Measurements from ENCODE around the gene RGS7BP. TPM values are rescaled to one million over a fixed set of nuclear protein-coding genes. Genes with fewer than 3 reads are reported as not detected.

RGS7BP gene
- total RNA-seq, 3 donors from 2014 or later: under 0.01 to 1.4 (median 0.29) TPM

DNA sequence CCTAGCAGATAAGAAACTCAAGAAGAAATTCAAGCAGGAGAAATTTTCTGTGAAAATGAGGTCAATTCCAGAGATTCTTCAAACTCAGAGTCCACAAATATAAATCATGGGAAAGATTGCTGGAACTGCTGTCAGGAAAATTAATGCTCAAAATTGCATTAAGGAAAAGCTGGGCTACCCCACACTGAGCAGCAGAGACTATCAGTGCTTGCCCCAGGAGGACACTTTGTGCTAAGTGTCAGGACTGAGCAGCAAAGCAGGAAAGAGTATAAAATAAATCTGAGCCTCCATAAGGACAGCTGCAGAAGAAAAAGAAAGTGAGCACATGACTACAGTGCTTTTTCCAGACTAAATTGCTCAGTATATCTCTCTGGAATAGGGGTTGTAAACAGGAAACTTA is 81.6 kb downstream of the RGS7BP start:
- Histone ChIP-seq H3K27me3 (no peaks in the 10 kb centered on the region), H3K4me3 (no peak overlapping the region), H3K9me3 (no peaks in the 10 kb centered on the region), H3K27ac (no peak overlapping the region), H3K36me3 (no peaks in the 10 kb centered on the region), H3K4me1 (no peaks in the 10 kb centered on the region)
- TF ChIP-seq, protein P1, sequence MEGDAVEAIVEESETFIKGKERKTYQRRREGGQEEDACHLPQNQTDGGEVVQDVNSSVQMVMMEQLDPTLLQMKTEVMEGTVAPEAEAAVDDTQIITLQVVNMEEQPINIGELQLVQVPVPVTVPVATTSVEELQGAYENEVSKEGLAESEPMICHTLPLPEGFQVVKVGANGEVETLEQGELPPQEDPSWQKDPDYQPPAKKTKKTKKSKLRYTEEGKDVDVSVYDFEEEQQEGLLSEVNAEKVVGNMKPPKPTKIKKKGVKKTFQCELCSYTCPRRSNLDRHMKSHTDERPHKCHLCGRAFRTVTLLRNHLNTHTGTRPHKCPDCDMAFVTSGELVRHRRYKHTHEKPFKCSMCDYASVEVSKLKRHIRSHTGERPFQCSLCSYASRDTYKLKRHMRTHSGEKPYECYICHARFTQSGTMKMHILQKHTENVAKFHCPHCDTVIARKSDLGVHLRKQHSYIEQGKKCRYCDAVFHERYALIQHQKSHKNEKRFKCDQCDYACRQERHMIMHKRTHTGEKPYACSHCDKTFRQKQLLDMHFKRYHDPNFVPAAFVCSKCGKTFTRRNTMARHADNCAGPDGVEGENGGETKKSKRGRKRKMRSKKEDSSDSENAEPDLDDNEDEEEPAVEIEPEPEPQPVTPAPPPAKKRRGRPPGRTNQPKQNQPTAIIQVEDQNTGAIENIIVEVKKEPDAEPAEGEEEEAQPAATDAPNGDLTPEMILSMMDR (IDR thresholded peaks at IDR 0.05): no peak
- no peak for TF ChIP-seq POLR2A (IDR thresholded peaks at IDR 0.05)
- no peak for TF ChIP-seq POLR2AphosphoS5 (IDR thresholded peaks at IDR 0.05)
- DNase-seq (ENCODE audit: low spot score in 2 of 2): no peak
- intact Hi-C loops (cut with DNase I; ENCODE audit: low total_unique reads): no loop called here

DNA sequence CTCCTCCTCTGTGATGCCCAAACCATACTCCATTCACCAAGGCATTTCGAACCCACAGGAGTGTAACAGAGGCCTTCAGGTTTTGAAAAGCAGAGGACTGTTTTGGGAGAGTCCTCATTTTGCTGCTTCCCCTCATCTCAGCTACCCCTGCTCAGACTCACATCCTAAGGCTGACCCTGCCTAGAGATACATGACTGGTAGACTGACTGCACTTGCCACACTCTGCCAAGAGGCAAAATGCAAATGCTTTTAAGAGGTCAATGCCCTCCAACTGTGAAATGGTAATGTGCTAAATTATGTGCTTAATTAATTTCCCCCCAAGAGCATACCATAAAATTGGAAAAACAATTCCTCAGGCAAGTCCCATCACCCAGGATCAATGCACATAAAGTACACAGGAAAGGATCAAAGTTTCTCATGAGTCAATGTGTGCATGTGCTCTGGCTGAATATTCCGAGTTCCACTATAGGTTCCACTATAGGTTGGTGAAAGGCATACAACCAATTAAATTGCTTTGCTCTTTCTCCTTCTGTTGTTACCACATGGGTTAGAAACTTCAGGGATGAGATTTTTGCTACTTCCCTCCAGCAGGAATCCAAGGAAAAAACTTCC is 87.0 kb downstream of the RGS7BP start:
- Histone ChIP-seq H3K27me3 (no peaks in the 10 kb centered on the region), H3K4me3 (no peak overlapping the region), H3K9me3 (no peaks in the 10 kb centered on the region), H3K4me1 (no peaks in the 10 kb centered on the region), H3K27ac (no peak overlapping the region), H3K36me3 (no peaks in the 10 kb centered on the region)
- DNase-seq (ENCODE audit: low spot score in 2 of 2): no peak
- intact Hi-C loops (cut with DNase I; ENCODE audit: low total_unique reads): no loop called here
- TF ChIP-seq POLR2AphosphoS5 (IDR thresholded peaks at IDR 0.05) (no peak), POLR2A (IDR thresholded peaks at IDR 0.05) (no peak)
- TF ChIP-seq, protein P1 (IDR thresholded peaks at IDR 0.05): no peak

DNA sequence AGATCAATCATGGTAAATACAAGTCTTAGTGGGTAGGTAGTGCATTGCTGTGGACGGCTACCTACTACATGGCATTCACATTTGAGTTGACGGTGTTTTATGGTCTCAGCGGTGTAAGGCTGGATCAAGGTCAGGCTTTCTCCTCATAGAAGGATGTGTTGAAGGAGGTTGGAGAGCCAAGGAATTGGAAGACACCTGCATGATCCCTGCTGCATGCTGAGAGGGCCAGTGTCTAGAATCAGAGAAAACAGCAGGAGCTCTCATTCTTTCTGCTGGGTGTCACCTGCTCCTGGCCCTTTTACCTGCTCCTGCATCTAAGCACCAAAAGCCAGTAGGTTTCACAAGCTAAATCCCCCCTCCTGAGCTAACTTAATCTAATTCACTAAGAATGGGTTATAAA is 88.2 kb downstream of the RGS7BP start:
- intact Hi-C loops (cut with DNase I; ENCODE audit: low total_unique reads): no loop called here
- TF ChIP-seq POLR2A (IDR thresholded peaks at IDR 0.05): no peak
- TF ChIP-seq POLR2AphosphoS5 (IDR thresholded peaks at IDR 0.05): no peak
- TF ChIP-seq, protein P1 (IDR thresholded peaks at IDR 0.05): no peak
- no peak overlapping the region for H3K4me3 ChIP-seq
- no peaks in the 10 kb centered on the region for H3K27me3 ChIP-seq
- H3K36me3 ChIP-seq: no peaks in the 10 kb centered on the region
- H3K27ac ChIP-seq: no peak overlapping the region
- H3K9me3 ChIP-seq: no peaks in the 10 kb centered on the region
- no peak for DNase-seq (ENCODE audit: low spot score in 2 of 2)
- no peaks in the 10 kb centered on the region for H3K4me1 ChIP-seq

DNA sequence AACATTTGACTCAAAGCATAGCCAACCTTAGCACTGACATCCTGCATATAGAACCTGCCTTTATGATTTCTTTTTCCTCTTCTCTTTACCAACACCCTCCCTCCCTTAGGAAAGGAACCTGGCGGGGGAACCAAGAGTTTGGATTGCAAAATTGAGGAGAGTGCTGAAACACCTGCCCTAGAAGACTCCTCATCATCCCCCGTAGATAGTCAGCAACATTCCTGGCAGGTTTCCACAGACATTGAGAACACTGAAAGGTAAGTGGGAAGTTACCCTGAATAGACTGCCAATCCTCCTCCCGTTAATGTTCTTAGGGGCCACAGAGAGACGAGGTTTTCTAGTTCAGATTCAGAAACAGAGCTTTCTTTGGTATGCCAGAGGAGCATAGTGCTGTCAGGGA is 88.8 kb downstream of the RGS7BP start:
- no peaks in the 10 kb centered on the region for H3K27me3 ChIP-seq
- TF ChIP-seq, protein P1 (IDR thresholded peaks at IDR 0.05): no peak
- TF ChIP-seq POLR2A (IDR thresholded peaks at IDR 0.05) (no peak), POLR2AphosphoS5 (IDR thresholded peaks at IDR 0.05) (no peak)
- no peak overlapping the region for H3K4me3 ChIP-seq
- intact Hi-C loops (cut with DNase I; ENCODE audit: low total_unique reads): no loop called here
- H3K36me3 ChIP-seq: no peaks in the 10 kb centered on the region
- no peaks in the 10 kb centered on the region for H3K4me1 ChIP-seq
- no peaks in the 10 kb centered on the region for H3K9me3 ChIP-seq
- H3K27ac ChIP-seq: no peak overlapping the region
- DNase-seq (ENCODE audit: low spot score in 2 of 2): no peak

DNA sequence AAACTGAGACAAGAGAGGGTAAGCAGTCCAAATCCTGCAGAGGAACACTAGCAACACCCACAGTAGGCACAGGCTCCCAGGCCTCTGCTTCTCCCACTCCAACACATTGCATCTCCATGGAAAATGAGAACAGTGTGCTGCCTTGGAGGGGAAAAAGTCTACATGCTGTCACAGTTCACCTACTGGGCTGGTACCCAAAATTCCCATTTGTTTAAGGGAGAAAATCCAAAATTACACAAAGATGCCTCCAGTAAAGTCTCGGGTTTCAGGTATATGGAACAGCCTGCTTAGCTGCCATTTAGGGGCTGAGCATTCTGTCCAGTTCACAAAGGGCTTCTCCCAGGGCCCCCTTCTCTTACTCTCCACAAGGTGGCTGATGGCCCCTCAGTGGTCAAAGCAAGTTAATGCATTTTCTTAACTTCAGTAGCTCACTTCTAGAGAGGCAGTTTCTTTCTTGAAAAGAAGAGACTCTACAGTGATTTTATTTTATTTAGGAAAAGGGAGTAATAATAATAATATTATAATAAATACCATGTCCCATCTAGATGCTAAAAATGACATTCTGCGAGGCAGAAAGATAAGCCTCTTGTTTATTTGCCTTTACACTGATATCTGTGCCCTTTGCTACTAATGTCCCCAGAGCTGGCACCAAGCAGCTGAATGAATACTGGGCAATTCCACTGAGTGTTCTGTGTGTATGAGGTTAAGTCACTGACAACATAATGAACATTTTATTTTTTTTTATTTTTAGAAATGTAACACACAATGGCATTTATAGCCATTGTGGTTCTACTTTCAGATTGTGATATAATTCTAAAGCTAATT is 89.4 kb downstream of the RGS7BP start:
- H3K27me3 ChIP-seq: no peaks in the 10 kb centered on the region
- TF ChIP-seq POLR2AphosphoS5 (IDR thresholded peaks at IDR 0.05) (no peak), POLR2A (IDR thresholded peaks at IDR 0.05) (no peak)
- TF ChIP-seq, protein P1 (IDR thresholded peaks at IDR 0.05): no peak
- H3K27ac ChIP-seq: no peak overlapping the region
- H3K9me3 ChIP-seq: no peaks in the 10 kb centered on the region
- H3K4me1 ChIP-seq: no peaks in the 10 kb centered on the region
- intact Hi-C loops (cut with DNase I; ENCODE audit: low total_unique reads): no loop called here
- DNase-seq (ENCODE audit: low spot score in 2 of 2): no peak
- no peaks in the 10 kb centered on the region for H3K36me3 ChIP-seq
- no peak overlapping the region for H3K4me3 ChIP-seq
